Mesodermal cell (in vitro differentiated cells): ENCODE data around the gene ABTB1.
A peak's percentile ranks its signal among the peaks of the same experiment; 100 is the strongest.
"Not testable (repeated sequence)": the region's sequence is repeated elsewhere in the genome, so short reads cannot be mapped to it uniquely, and the experiment has no call there.

Source experiments
- H3K27ac ChIP-seq: 2 replicates; pipeline ENCODE4 v1.7.0; 2013; ENCODE audit warnings: mild to moderate bottlenecking, low read depth, low read length, moderate library complexity; ENCODE audit not compliant: severe bottlenecking
- H3K36me3 ChIP-seq: 2 replicates; pipeline ENCODE4 v1.7.1; 2013; ENCODE audit warnings: mild to moderate bottlenecking, low read length, moderate library complexity; ENCODE audit not compliant: control insufficient read depth, insufficient read depth
- H3K4me1 ChIP-seq: one replicate; pipeline ENCODE4 v1.7.1; 2013; ENCODE audit warnings: mild to moderate bottlenecking, low read length; ENCODE audit not compliant: insufficient read depth, control insufficient read depth, poor library complexity, severe bottlenecking
- H3K4me3 ChIP-seq: 2 replicates; pipeline ENCODE4 v1.7.0; 2013; ENCODE audit warnings: low read length, control low read depth, mild to moderate bottlenecking; ENCODE audit not compliant: insufficient read depth, poor library complexity, severe bottlenecking; ENCODE audit errors: extremely low read depth
- H3K9me3 ChIP-seq: 2 replicates; pipeline ENCODE4 v1.7.1; 2013; ENCODE audit warnings: mild to moderate bottlenecking, low read length, moderate library complexity; ENCODE audit not compliant: control insufficient read depth
- WGBS, 2 experiments: methylation state at CpG; one replicate each; pipeline ENCODE4 v1.1.5; 2013; ENCODE audit warnings: missing lambda C conversion rate in 2 of 2; ENCODE audit not compliant: insufficient coverage in 2 of 2; 5-methylcytosine and 5-hydroxymethylcytosine counted together

The ABTB1 gene

GRCh38 chr3:127697551-127698240 is 24.9 kb downstream of the ABTB1 start:
- 62 to 75% methylated on average over 10 to 14 of the region's 16 CpGs for WGBS, 2 experiments
- Histone ChIP-seq H3K36me3 (no peaks in the 10 kb centered on the region), H3K9me3 (no peaks in the 10 kb centered on the region), H3K27ac (peak overlapping the region; percentile 23), H3K4me1 (peaks cover 11% of the 10 kb centered on the region), H3K4me3 (no peak overlapping the region)

- Histone ChIP-seq H3K27ac (peak overlapping the region; percentile 23), H3K4me3 (no peak overlapping the region), H3K9me3 (no peaks in the 10 kb centered on the region), H3K36me3 (no peaks in the 10 kb centered on the region), H3K4me1 (peaks cover 11% of the 10 kb centered on the region)
- 94 to 100% methylated on average over 3 of the region's 3 CpGs for WGBS, 2 experiments
Observed at GRCh38 chr3:127698286-127698685, 25.5 kb downstream of the ABTB1 start.

- H3K4me3 ChIP-seq, result no peak overlapping the region
- 91 to 100% methylated on average over 1 to 4 of the region's 6 CpGs for WGBS, 2 experiments
- H3K27ac ChIP-seq, result no peak overlapping the region
- H3K4me1 ChIP-seq, result peaks cover 11% of the 10 kb centered on the region
- no peaks in the 10 kb centered on the region for H3K9me3 ChIP-seq
- H3K36me3 ChIP-seq, result no peaks in the 10 kb centered on the region
Observed at GRCh38 chr3:127698691-127699415, 26.1 kb downstream of the ABTB1 start.

- Histone ChIP-seq H3K36me3 (no peaks in the 10 kb centered on the region), H3K27ac (no peak overlapping the region), H3K9me3 (no peaks in the 10 kb centered on the region), H3K4me3 (no peak overlapping the region), H3K4me1 (peaks cover 11% of the 10 kb centered on the region)
- WGBS, 2 experiments, result 80 to 92% methylated on average over 5 to 6 of the region's 9 CpGs
Observed at GRCh38 chr3:127699416-127700300, 26.9 kb downstream of the ABTB1 start.

GRCh38 chr3:127700406-127700805 is 27.7 kb downstream of the ABTB1 start:
- Histone ChIP-seq H3K36me3 (no peaks in the 10 kb centered on the region), H3K27ac (no peak overlapping the region), H3K4me1 (peaks cover 11% of the 10 kb centered on the region), H3K9me3 (no peaks in the 10 kb centered on the region), H3K4me3 (no peak overlapping the region)
- WGBS, 2 experiments, result 82 to 92% methylated on average over 4 to 5 of the region's 5 CpGs

GRCh38 chr3:127701280-127701911 is 28.6 kb downstream of the ABTB1 start:
- 88 to 93% methylated on average over 9 to 11 of the region's 11 CpGs for WGBS, 2 experiments
- H3K9me3 ChIP-seq, result no peaks in the 10 kb centered on the region
- H3K36me3 ChIP-seq, result no peaks in the 10 kb centered on the region
- H3K27ac ChIP-seq, result no peak overlapping the region
- H3K4me1 ChIP-seq, result peaks cover 11% of the 10 kb centered on the region
- H3K4me3 ChIP-seq, result no peak overlapping the region

- WGBS, 2 experiments, result 82 to 91% methylated on average over 4 of the region's 4 CpGs
- H3K9me3 ChIP-seq, result no peaks in the 10 kb centered on the region
- H3K36me3 ChIP-seq, result no peaks in the 10 kb centered on the region
- peaks cover 6% of the 10 kb centered on the region for H3K4me1 ChIP-seq
- no peak overlapping the region for H3K27ac ChIP-seq
- no peak overlapping the region for H3K4me3 ChIP-seq
Observed at GRCh38 chr3:127702151-127702578, 29.4 kb downstream of the ABTB1 start.

- not testable (repeated sequence) for H3K36me3 ChIP-seq, H3K27ac ChIP-seq
- WGBS, 2 experiments, result 89 to 100% methylated on average over 1 to 2 of the region's 4 CpGs
Observed at GRCh38 chr3:127704840-127705239, 32.1 kb downstream of the ABTB1 start.

GRCh38 chr3:127706312-127706711 is 33.6 kb downstream of the ABTB1 start:
- Histone ChIP-seq H3K4me3 (no peak overlapping the region), H3K36me3 (no peaks in the 10 kb centered on the region), H3K27ac (no peak overlapping the region), H3K9me3 (no peaks in the 10 kb centered on the region), H3K4me1 (peaks cover 7% of the 10 kb centered on the region)
- WGBS, 2 experiments, result 87 to 93% methylated on average over 3 of the region's 7 CpGs

More at GRCh38 chr3:127704840-127705239, 32.1 kb downstream of the ABTB1 start:
- H3K9me3 ChIP-seq, H3K4me3 ChIP-seq, H3K4me1 ChIP-seq: not testable (repeated sequence)

- no peak overlapping the region for H3K27ac ChIP-seq
- peaks cover 7% of the 10 kb centered on the region for H3K4me1 ChIP-seq
- 92 to 95% methylated on average over 13 to 14 of the region's 16 CpGs for WGBS, 2 experiments
- H3K4me3 ChIP-seq, result no peak overlapping the region
- no peaks in the 10 kb centered on the region for H3K9me3 ChIP-seq
- no peaks in the 10 kb centered on the region for H3K36me3 ChIP-seq
Observed at GRCh38 chr3:127706785-127707351, 34.1 kb downstream of the ABTB1 start.
